Natural killer cell treated with Interleukin-12 subunit alpha and Interleukin-12 subunit beta and Interleukin-15 and Interleukin-18, amount 100 ng/mL, for 72 hours (primary cell): Measurements from ENCODE around the gene MIF4GD. TPM values are rescaled to one million over a fixed set of nuclear protein-coding genes. Genes with fewer than 3 reads are reported as not detected.

Experiments
- ATAC-seq, 2 donors: fragments of 150-1000 bp; cut with Tn5 transposase in 1 of 2; sonication (Bioruptor Pico), chemical (Tn5 transposase) in 1 of 2; 2 replicates each; pipeline ENCODE4 v1.10.0; 2021
- DNase-seq: peaks from one replicate; pipeline ENCODE4 v3.0.0; 2022; ENCODE audit warnings: low spot score
- H3K27ac Mint-ChIP-seq, 2 donors: 1 replicate in 1 of 2; 2 replicates in 1 of 2; pipeline ENCODE4 v1.8.0; 2022; ENCODE audit warnings: mixed read lengths in 2 of 2, mild to moderate bottlenecking in 1 of 2, moderate library complexity in 1 of 2
- H3K27me3 Mint-ChIP-seq, 2 donors: 1 replicate in 1 of 2; 2 replicates in 1 of 2; pipeline ENCODE4 v1.8.0; 2022; ENCODE audit warnings: mixed read lengths in 2 of 2
- H3K36me3 Mint-ChIP-seq: one replicate; pipeline ENCODE4 v1.8.0; 2022; ENCODE audit warnings: mixed read lengths
- H3K4me1 Mint-ChIP-seq, 2 donors: 1 replicate in 1 of 2; 2 replicates in 1 of 2; pipeline ENCODE4 v1.8.0; 2022; ENCODE audit warnings: low read depth in 2 of 2, mixed read lengths in 2 of 2, mild to moderate bottlenecking in 1 of 2
- H3K4me3 Mint-ChIP-seq: one replicate; pipeline ENCODE4 v1.8.0; 2022; ENCODE audit warnings: mixed read lengths
- H3K9me3 Mint-ChIP-seq: 2 replicates; pipeline ENCODE4 v1.8.0; 2022; ENCODE audit warnings: mixed read lengths
- total RNA-seq, 2 donors: library from RNA; stranded (reverse); gene quantifications; one replicate each; pipeline ENCODE4 v1.2.3, GENCODE V29; 2022

Gene MIF4GD
- total RNA-seq, 2 donors from 2014 or later, result 32.3 to 35.2 TPM

- peaks cover 4% of the 10 kb centered on the region for H3K36me3 Mint-ChIP-seq
- H3K4me1 Mint-ChIP-seq, result peaks cover 23 to 27% of the 10 kb centered on the region in 2 donors
- peak overlapping the region; percentile 74 to 81 for H3K27ac Mint-ChIP-seq
- no peaks in the 10 kb centered on the region for H3K9me3 Mint-ChIP-seq
- peak overlapping the region; percentile 91 for H3K4me3 Mint-ChIP-seq
- DNase-seq (no peak), ATAC-seq (no peak)
- H3K27me3 Mint-ChIP-seq, result no peaks in the 10 kb centered on the region
Measured at GRCh38 chr17:75271955-75272847, 1.2 kb upstream of the MIF4GD start.

GRCh38 chr17:75271233-75271954, 363 bp upstream of the MIF4GD start:
- Mint-ChIP-seq H3K9me3 (no peaks in the 10 kb centered on the region), H3K4me1 (peaks cover 23 to 30% of the 10 kb centered on the region in 2 donors), H3K27ac (peak overlapping the region; percentile 74 to 81), H3K27me3 (no peaks in the 10 kb centered on the region), H3K36me3 (peaks cover 4% of the 10 kb centered on the region), H3K4me3 (peak overlapping the region; percentile 91)
- peak; percentile 92 to 93 for ATAC-seq
- DNase-seq, result peak; percentile 93

GRCh38 chr17:75270218-75270965, 639 bp downstream of the MIF4GD start:
- Mint-ChIP-seq H3K27ac (peak overlapping the region; percentile 77 to 78), H3K9me3 (no peaks in the 10 kb centered on the region), H3K36me3 (peaks cover 3% of the 10 kb centered on the region), H3K4me1 (peaks cover 23 to 29% of the 10 kb centered on the region in 2 donors), H3K27me3 (no peaks in the 10 kb centered on the region), H3K4me3 (peak overlapping the region; percentile 85)
- DNase-seq, result peak; percentile 87
- ATAC-seq, result peak; percentile 71 to 82

GRCh38 chr17:75269844-75270217, 1.2 kb downstream of the MIF4GD start:
- DNase-seq (no peak), ATAC-seq (no peak)
- H3K9me3 Mint-ChIP-seq, result no peaks in the 10 kb centered on the region
- H3K36me3 Mint-ChIP-seq, result no peaks in the 10 kb centered on the region
- peaks cover 23 to 27% of the 10 kb centered on the region in 2 donors for H3K4me1 Mint-ChIP-seq
- peak overlapping the region; percentile 77 to 78 for H3K27ac Mint-ChIP-seq
- H3K27me3 Mint-ChIP-seq, result no peaks in the 10 kb centered on the region
- H3K4me3 Mint-ChIP-seq, result peak overlapping the region; percentile 85

- Mint-ChIP-seq H3K9me3 (no peaks in the 10 kb centered on the region), H3K4me1 (peaks cover 20 to 21% of the 10 kb centered on the region in 2 donors), H3K4me3 (no peak overlapping the region), H3K27me3 (no peaks in the 10 kb centered on the region), H3K36me3 (no peaks in the 10 kb centered on the region), H3K27ac (no peak overlapping the region)
- no peak for ATAC-seq
- no peak for DNase-seq
Measured at GRCh38 chr17:75267411-75268232, 3.4 kb downstream of the MIF4GD start.

- Mint-ChIP-seq H3K36me3 (no peaks in the 10 kb centered on the region), H3K4me3 (no peak overlapping the region), H3K27ac (no peak overlapping the region), H3K27me3 (no peaks in the 10 kb centered on the region), H3K9me3 (no peaks in the 10 kb centered on the region), H3K4me1 (peaks cover 24% of the 10 kb centered on the region in 2 donors)
- ATAC-seq (no peak), DNase-seq (no peak)
Measured at GRCh38 chr17:75267153-75267410, 3.9 kb downstream of the MIF4GD start.

- no peak for DNase-seq
- Mint-ChIP-seq H3K9me3 (no peaks in the 10 kb centered on the region), H3K27me3 (no peaks in the 10 kb centered on the region), H3K36me3 (no peaks in the 10 kb centered on the region), H3K27ac (no peak overlapping the region), H3K4me1 (peaks cover 20 to 24% of the 10 kb centered on the region in 2 donors), H3K4me3 (no peak overlapping the region)
- no peak for ATAC-seq
Measured at GRCh38 chr17:75266316-75267152, 4.5 kb downstream of the MIF4GD start.

- no peak for ATAC-seq
- no peak overlapping the region for H3K4me3 Mint-ChIP-seq
- H3K36me3 Mint-ChIP-seq, result no peaks in the 10 kb centered on the region
- H3K4me1 Mint-ChIP-seq, result peaks cover 22 to 28% of the 10 kb centered on the region in 2 donors
- no peaks in the 10 kb centered on the region for H3K27me3 Mint-ChIP-seq
- H3K9me3 Mint-ChIP-seq, result no peaks in the 10 kb centered on the region
- DNase-seq, result no peak
- no peak overlapping the region for H3K27ac Mint-ChIP-seq
Measured at GRCh38 chr17:75265614-75266315, 5.3 kb downstream of the MIF4GD start.

- ATAC-seq (no peak), DNase-seq (no peak)
- Mint-ChIP-seq H3K9me3 (no peaks in the 10 kb centered on the region), H3K36me3 (peaks cover 6% of the 10 kb centered on the region), H3K4me1 (peaks cover 28 to 37% of the 10 kb centered on the region in 2 donors), H3K27ac (peak overlapping the region; percentile 99 to 100), H3K27me3 (no peaks in the 10 kb centered on the region), H3K4me3 (peak overlapping the region; percentile 100)
Measured at GRCh38 chr17:75263055-75263454, 8.0 kb downstream of the MIF4GD start.

GRCh38 chr17:75262112-75262606, 8.9 kb downstream of the MIF4GD start:
- H3K4me1 Mint-ChIP-seq, result peaks cover 37 to 41% of the 10 kb centered on the region in 2 donors
- no peak for ATAC-seq
- H3K4me3 Mint-ChIP-seq, result peak overlapping the region; percentile 100

GRCh38 chr17:75261336-75262111, 9.5 kb downstream of the MIF4GD start, which contains the start of the genes GGA3 and MRPS7:
GGA3 (minus strand) TSS chr17:75261606; CDS start chr17:75261587, 19 bp downstream.
MRPS7 (plus strand) TSS chr17:75261879; CDS start chr17:75261901, 22 bp downstream.
- Mint-ChIP-seq H3K27me3 (no peaks in the 10 kb centered on the region), H3K9me3 (no peaks in the 10 kb centered on the region), H3K4me3 (peak within 1 kb of the TSS; percentile 100), H3K27ac (peak within 1 kb of the TSS; percentile 99 to 100), H3K36me3 (peaks cover 6% of the 10 kb centered on the region), H3K4me1 (peaks cover 44% of the 10 kb centered on the region in 2 donors)
- peak; percentile 94 to 96 for ATAC-seq
- peak; percentile 96 for DNase-seq

More at GRCh38 chr17:75262112-75262606, 8.9 kb downstream of the MIF4GD start:
- Mint-ChIP-seq H3K9me3 (no peaks in the 10 kb centered on the region), H3K27me3 (no peaks in the 10 kb centered on the region), H3K27ac (peak overlapping the region; percentile 99 to 100), H3K36me3 (peaks cover 6% of the 10 kb centered on the region)
- DNase-seq, result no peak
